Measurements from ENCODE around the gene PI4KA. TPM values are rescaled to one million over a fixed set of nuclear protein-coding genes. Genes with fewer than 3 reads are reported as not detected.
"Not testable (repeated sequence)": the region's sequence is repeated elsewhere in the genome, so short reads cannot be mapped to it uniquely, and the experiment has no call there.

The PI4KA gene
- total RNA-seq, 2 donors from 2014 or later: 74.2 to 115 TPM

DNA sequence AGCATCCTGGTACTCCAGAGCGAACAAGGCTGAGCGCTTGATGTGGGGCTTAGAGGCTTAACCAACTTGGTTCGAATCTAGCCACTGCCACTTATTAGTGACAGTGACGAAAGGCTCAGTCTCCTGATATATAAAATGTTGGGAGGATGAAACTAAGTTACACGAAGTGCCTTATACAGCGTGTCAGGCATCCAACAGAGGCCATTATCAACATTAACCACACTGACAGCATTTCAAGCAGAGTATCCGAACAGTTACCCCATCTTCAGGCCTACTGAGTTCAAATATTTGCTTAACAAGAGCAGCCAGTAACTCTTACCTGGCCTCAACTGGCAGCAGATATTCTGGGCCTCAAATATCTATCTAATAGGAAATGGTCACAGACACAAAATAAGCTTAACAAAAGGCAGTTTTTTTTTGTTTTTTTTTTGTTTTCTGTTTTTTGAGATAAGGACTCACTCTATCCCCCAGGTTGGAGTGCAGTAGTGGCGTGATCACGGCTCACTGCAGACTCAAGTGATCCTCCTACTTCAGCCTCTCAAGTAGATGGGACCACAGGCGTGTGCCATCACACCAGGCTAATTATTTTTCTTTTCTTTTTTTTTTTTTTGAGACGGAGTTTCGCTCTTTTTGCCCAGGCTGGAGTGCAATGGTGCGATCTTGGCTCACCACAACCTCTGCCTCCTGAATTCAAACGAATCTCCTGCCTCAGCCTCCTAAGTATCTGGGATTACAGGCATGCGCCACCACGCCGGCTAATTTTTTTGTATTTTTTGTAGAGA lies 81.8 kb downstream of the PI4KA start:
- Histone ChIP-seq H3K36me3 (no peaks in the 10 kb centered on the region), H3K27ac (peak overlapping the region; percentile 69 to 83), H3K27me3 (replicated peaks; ENCODE audit: insufficient read depth) (no peaks in the 10 kb centered on the region), H3K4me1 (replicated peaks) (no peaks in the 10 kb centered on the region), H3K4me3 (no peak overlapping the region), H3K9me3 (no peaks in the 10 kb centered on the region)
- DNase-seq (ENCODE audit: low spot score): peak; percentile 27
- TF ChIP-seq POLR2A (IDR thresholded peaks at IDR 0.05) (no peak), POLR2AphosphoS5 (IDR thresholded peaks at IDR 0.05) (peak; percentile 55)
- WGBS: 85% methylated on average over 17 of the region's 17 CpGs
- intact Hi-C loops (cut with DNase I): no loop called here

DNA sequence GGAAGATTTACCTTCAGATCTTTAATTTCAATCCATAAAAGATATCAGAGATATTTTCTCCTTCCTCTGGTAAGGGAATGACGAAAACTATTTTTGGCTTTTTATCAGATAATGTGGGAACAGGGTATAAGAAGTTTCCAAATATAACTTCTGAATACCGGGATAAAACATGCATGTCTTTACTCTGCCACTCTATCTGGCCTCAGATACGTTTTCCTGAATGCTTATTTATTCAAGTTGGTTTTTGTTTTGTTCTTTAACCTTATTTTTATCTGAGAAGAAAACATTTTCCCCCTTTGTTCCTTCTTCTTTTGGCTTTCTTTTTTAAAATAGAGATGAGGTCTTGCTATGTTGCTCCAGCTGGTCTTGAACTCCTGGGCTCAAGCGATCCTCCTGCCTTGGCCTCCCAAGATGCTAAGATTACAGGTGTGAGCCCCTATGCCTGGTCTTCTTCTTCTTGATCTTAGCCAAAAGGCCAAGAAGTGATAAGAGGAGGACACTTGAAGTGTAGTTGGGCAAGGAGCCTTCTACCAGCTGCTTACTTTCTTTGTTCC lies 83.2 kb downstream of the PI4KA start:
- Histone ChIP-seq H3K9me3 (no peaks in the 10 kb centered on the region), H3K4me1 (replicated peaks) (no peaks in the 10 kb centered on the region), H3K27ac (no peak overlapping the region), H3K4me3 (no peak overlapping the region), H3K27me3 (replicated peaks; ENCODE audit: insufficient read depth) (no peaks in the 10 kb centered on the region), H3K36me3 (no peaks in the 10 kb centered on the region)
- no peak for TF ChIP-seq POLR2AphosphoS5 (IDR thresholded peaks at IDR 0.05)
- no peak for TF ChIP-seq POLR2A (IDR thresholded peaks at IDR 0.05)
- TF ChIP-seq, protein P1, sequence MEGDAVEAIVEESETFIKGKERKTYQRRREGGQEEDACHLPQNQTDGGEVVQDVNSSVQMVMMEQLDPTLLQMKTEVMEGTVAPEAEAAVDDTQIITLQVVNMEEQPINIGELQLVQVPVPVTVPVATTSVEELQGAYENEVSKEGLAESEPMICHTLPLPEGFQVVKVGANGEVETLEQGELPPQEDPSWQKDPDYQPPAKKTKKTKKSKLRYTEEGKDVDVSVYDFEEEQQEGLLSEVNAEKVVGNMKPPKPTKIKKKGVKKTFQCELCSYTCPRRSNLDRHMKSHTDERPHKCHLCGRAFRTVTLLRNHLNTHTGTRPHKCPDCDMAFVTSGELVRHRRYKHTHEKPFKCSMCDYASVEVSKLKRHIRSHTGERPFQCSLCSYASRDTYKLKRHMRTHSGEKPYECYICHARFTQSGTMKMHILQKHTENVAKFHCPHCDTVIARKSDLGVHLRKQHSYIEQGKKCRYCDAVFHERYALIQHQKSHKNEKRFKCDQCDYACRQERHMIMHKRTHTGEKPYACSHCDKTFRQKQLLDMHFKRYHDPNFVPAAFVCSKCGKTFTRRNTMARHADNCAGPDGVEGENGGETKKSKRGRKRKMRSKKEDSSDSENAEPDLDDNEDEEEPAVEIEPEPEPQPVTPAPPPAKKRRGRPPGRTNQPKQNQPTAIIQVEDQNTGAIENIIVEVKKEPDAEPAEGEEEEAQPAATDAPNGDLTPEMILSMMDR (IDR thresholded peaks at IDR 0.05): no peak
- no peak for DNase-seq (ENCODE audit: low spot score)
- WGBS: 43% methylated on average over 4 of the region's 4 CpGs
- intact Hi-C loops (cut with DNase I): no loop called here

DNA sequence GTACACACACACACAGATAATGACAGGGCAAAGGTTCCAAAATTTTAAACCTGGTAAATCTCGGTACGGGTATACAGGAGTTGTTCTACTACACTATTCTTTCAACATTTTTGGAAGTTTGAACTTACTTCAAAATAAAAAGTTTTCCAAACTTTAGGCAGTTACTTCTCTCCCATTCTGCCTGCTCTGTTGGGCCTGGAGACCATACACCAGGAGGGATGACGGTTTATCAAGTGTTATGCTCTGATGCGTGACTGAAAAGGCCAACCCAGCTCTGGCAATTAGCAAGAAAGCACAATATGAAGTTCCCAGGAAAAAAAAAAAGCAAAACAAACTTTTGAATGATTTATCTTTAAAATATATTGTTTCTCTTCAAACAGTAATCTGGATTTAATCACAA lies 83.7 kb downstream of the PI4KA start:
- H3K36me3 ChIP-seq: no peaks in the 10 kb centered on the region
- no peak for DNase-seq (ENCODE audit: low spot score)

DNA sequence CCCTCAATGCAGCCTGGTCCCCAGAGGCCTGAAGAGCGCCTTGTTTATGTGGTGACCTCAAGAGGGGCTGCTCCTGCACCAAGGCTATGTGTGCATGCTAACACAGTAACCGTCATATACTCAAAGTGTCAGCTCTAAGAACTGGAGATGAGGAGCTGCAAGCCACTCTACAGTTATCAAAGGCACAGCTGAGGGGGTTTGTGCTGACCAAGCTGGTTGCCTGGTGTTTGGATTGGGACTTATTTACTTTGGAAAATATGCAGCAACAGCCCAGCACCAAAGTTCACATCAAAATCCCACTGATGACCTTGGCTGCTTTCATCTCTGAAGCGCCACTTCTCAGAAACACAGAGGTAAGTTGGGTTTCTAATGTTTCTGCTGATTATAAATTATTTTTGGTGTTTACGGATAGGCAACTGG lies 84.8 kb downstream of the PI4KA start, which contains the start of gene SERPIND1:
SERPIND1 (plus strand) TSS at position 321 of the 420 bp plus-strand sequence. CDS start 5,200 bp downstream, outside the sequence.
- no peaks in the 10 kb centered on the region for H3K27me3 ChIP-seq (replicated peaks; ENCODE audit: insufficient read depth)
- TF ChIP-seq POLR2A (IDR thresholded peaks at IDR 0.05) (no peak), POLR2AphosphoS5 (IDR thresholded peaks at IDR 0.05) (no peak)
- TF ChIP-seq, protein P1 (IDR thresholded peaks at IDR 0.05): no peak
- H3K9me3 ChIP-seq: no peaks in the 10 kb centered on the region
- 98% methylated on average over 4 of the region's 4 CpGs for WGBS
- no peaks in the 10 kb centered on the region for H3K4me1 ChIP-seq (replicated peaks)
- H3K4me3 ChIP-seq: no peak within 1 kb of the TSS
- no peak for DNase-seq (ENCODE audit: low spot score)
- intact Hi-C loops (cut with DNase I): no loop called here
- no peaks in the 10 kb centered on the region for H3K36me3 ChIP-seq
- H3K27ac ChIP-seq: no peak within 1 kb of the TSS

More for the DNA sequence above, 83.7 kb downstream of the PI4KA start:
- intact Hi-C loops (cut with DNase I): no loop called here
- Histone ChIP-seq H3K27me3 (replicated peaks; ENCODE audit: insufficient read depth) (no peaks in the 10 kb centered on the region), H3K4me3 (no peak overlapping the region), H3K9me3 (no peaks in the 10 kb centered on the region), H3K4me1 (replicated peaks) (no peaks in the 10 kb centered on the region), H3K27ac (no peak overlapping the region)
- TF ChIP-seq POLR2A (IDR thresholded peaks at IDR 0.05): no peak
- TF ChIP-seq POLR2AphosphoS5 (IDR thresholded peaks at IDR 0.05): no peak
- TF ChIP-seq, protein P1 (IDR thresholded peaks at IDR 0.05): no peak
- WGBS: 85% methylated on average over 4 of the region's 4 CpGs

DNA sequence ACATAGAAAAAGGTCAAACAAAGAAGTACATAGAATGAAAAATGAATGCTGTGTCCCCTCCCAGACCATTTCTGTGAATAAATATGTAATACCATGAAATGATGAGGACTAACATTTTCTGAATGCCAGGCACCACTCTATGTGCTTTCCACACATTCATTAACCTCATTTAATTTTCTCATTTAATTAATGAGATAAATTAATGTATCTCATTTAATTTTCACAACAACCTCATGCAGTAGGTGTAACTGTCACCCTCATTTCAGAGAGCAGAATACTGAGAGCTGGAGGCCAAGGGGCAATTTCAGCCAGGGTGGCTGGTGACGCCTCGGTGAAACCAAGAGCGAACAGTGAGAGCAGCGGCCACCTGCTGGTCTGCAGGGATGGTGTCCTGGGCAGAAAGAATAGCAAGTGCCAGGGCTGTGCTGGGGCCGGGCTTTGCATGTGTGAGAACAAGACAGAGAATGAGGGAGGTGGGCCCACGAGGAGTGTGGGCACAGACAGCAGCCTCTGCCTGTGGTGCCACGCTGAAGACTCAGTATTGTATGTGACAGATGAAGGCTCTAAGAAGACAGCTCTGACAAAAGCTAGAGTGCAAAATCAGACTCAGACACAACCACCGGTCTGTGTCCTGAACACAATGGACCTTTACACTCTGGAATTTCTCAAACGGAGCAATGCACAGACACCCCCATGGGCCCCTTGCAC lies 86.5 kb downstream of the PI4KA start:
- no peaks in the 10 kb centered on the region for H3K27me3 ChIP-seq (replicated peaks; ENCODE audit: insufficient read depth)
- no peaks in the 10 kb centered on the region for H3K4me1 ChIP-seq (replicated peaks)
- TF ChIP-seq, protein P1 (IDR thresholded peaks at IDR 0.05): no peak
- TF ChIP-seq POLR2AphosphoS5 (IDR thresholded peaks at IDR 0.05) (no peak), POLR2A (IDR thresholded peaks at IDR 0.05) (no peak)
- H3K4me3 ChIP-seq: no peak overlapping the region
- H3K27ac ChIP-seq: no peak overlapping the region
- intact Hi-C loops (cut with DNase I): no loop called here
- 87% methylated on average over 9 of the region's 9 CpGs for WGBS
- no peaks in the 10 kb centered on the region for H3K9me3 ChIP-seq
- no peaks in the 10 kb centered on the region for H3K36me3 ChIP-seq
- DNase-seq (ENCODE audit: low spot score): no peak

DNA sequence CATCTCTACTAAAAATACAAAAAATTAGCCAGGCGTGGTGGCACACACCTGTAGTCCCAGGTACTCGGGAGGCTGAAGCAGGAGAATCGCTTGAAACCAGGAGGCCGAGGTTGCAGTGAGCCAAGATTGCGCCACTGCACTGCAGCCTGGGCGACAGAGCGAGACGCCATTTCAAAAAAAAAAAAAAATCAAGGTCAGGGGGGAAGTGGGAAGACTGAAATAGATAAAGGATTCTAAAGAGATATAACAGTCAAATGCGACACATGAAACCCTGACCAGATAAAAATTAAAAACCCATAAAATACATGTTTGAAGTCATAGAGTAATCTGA lies 89.2 kb downstream of the PI4KA start:
- H3K27ac ChIP-seq; H3K4me3 ChIP-seq; intact Hi-C loops (cut with DNase I); DNase-seq (ENCODE audit: low spot score); H3K9me3 ChIP-seq; H3K36me3 ChIP-seq; H3K4me1 ChIP-seq (replicated peaks); H3K27me3 ChIP-seq (replicated peaks; ENCODE audit: insufficient read depth): not testable (repeated sequence)
- 84% methylated on average over 9 of the region's 9 CpGs for WGBS

All from prostate gland (tissue), 2 donors.